SU-DHL-6 (cell line): ENCODE data around the gene KRT4.

Source experiments
- H2AFZ ChIP-seq: fragments of 200-600 bp; sonication (generic); 2 replicates; pipeline ENCODE4 v1.6.1; 2014; ENCODE audit warnings: low read depth, mild to moderate bottlenecking, moderate library complexity, mixed read lengths, antibody characterized with exemption, low read length; ENCODE audit not compliant: severe bottlenecking
- H3F3A ChIP-seq: fragments of 200-600 bp; shearing (Covaris generic); 2 replicates; pipeline ENCODE4 v1.6.0; 2016; ENCODE audit warnings: antibody characterized with exemption, mild to moderate bottlenecking; ENCODE audit not compliant: insufficient read depth
- H3K27ac ChIP-seq: fragments of 200-600 bp; sonication (generic); 2 replicates; pipeline ENCODE4 v1.5.1; 2016; ENCODE audit warnings: low read depth, mild to moderate bottlenecking, low read length, moderate library complexity, mixed read lengths
- H3K27me3 ChIP-seq: fragments of 200-600 bp; sonication (generic), shearing (Covaris generic); 2 replicates; pipeline ENCODE4 v1.6.0; 2014; ENCODE audit warnings: mild to moderate bottlenecking, low read length
- H3K36me3 ChIP-seq: fragments of 200-600 bp; sonication (generic); 2 replicates; pipeline ENCODE4 v1.6.1; 2014; ENCODE audit warnings: mild to moderate bottlenecking, low read length, mixed read lengths
- H3K4me2 ChIP-seq: fragments of 300-600, 200-600 bp; shearing (Covaris generic), sonication (generic); 2 replicates; pipeline ENCODE4 v1.6.0; 2014; ENCODE audit warnings: low read length, low read depth, mild to moderate bottlenecking; ENCODE audit not compliant: poor library complexity, severe bottlenecking
- H3K4me3 ChIP-seq: fragments of 200-600 bp; sonication (generic); 2 replicates; pipeline ENCODE4 v1.5.1; 2014; ENCODE audit warnings: antibody characterized with exemption, low read length, mild to moderate bottlenecking, mixed read lengths; ENCODE audit not compliant: insufficient read depth, poor library complexity, severe bottlenecking
- H3K79me2 ChIP-seq: fragments of 200-600 bp; sonication (generic); 2 replicates; pipeline ENCODE4 v1.6.1; 2014; ENCODE audit warnings: mild to moderate bottlenecking, low read length, moderate library complexity; ENCODE audit not compliant: insufficient read depth
- H3K9ac ChIP-seq: fragments of 200-600 bp; sonication (generic); 2 replicates; pipeline ENCODE4 v1.7.0; 2014; ENCODE audit warnings: mild to moderate bottlenecking, low read length
- H3K9me2 ChIP-seq: fragments of 200-600 bp; sonication (generic); replicated peaks from 2 replicates; pipeline ENCODE4 v1.6.1; 2014; ENCODE audit warnings: low read length; ENCODE audit not compliant: insufficient read depth
- H3K9me3 ChIP-seq: fragments of 200-600 bp; sonication (generic); 2 replicates; pipeline ENCODE4 v1.6.1; 2014; ENCODE audit warnings: low read length, mixed read lengths; ENCODE audit not compliant: insufficient read depth
- H4K20me1 ChIP-seq: fragments of 200-600 bp; sonication (generic); 2 replicates; pipeline ENCODE4 v1.6.1; 2014; ENCODE audit warnings: low read depth, mild to moderate bottlenecking, antibody characterized with exemption, low read length, moderate library complexity, mixed read lengths
- EZH2phosphoT487 ChIP-seq: fragments of 200-600 bp; sonication (generic), shearing (Covaris generic); conservative IDR thresholded peaks from 2 replicates; pipeline ENCODE4 v1.6.1; 2018; ENCODE audit warnings: mild to moderate bottlenecking, antibody characterized with exemption, low read length, moderate library complexity, mixed read lengths
- TF ChIP-seq, protein P1 (sequence below): fragments of 200-600 bp; sonication (generic); IDR thresholded peaks from one replicate; pipeline ENCODE4 v1.5.1; 2017; ENCODE audit warnings: antibody characterized with exemption, mild to moderate bottlenecking, low read length, moderate library complexity; ENCODE audit not compliant: insufficient read depth, poor library complexity, severe bottlenecking

The KRT4 gene

DNA sequence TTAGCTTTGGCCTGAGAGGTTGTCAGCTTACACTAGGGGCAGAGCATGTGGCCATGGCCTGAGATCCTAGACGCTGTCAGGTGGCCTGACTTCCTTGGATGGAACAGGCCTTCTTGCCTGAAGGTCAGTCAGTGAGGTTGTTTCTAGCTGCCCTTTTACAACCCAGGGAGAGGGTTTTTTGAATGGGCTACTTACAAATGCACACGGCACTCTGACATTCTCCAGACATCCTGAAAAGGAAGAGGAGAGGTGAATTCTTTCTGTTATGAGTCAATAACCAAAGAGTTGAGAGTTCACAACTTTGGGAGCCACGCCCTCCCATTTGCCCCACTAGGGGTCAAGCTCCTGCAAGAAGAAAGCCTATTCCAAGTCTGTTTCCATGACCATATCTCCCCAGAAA is 44.6 kb downstream of the KRT4 start:
- no peak overlapping the region for H2AFZ ChIP-seq
- no peak overlapping the region for H3K27ac ChIP-seq
- H3K4me3 ChIP-seq: no peak overlapping the region
- no peaks in the 10 kb centered on the region for H3K27me3 ChIP-seq
- no peaks in the 10 kb centered on the region for H3K9me2 ChIP-seq
- no peaks in the 10 kb centered on the region for H4K20me1 ChIP-seq
- no peaks in the 10 kb centered on the region for H3K36me3 ChIP-seq
- no peaks in the 10 kb centered on the region for H3F3A ChIP-seq
- no peak overlapping the region for H3K9ac ChIP-seq
- no peaks in the 10 kb centered on the region for H3K9me3 ChIP-seq
- H3K79me2 ChIP-seq: no peaks in the 10 kb centered on the region
- no peak overlapping the region for H3K4me2 ChIP-seq
- TF ChIP-seq, protein P1, sequence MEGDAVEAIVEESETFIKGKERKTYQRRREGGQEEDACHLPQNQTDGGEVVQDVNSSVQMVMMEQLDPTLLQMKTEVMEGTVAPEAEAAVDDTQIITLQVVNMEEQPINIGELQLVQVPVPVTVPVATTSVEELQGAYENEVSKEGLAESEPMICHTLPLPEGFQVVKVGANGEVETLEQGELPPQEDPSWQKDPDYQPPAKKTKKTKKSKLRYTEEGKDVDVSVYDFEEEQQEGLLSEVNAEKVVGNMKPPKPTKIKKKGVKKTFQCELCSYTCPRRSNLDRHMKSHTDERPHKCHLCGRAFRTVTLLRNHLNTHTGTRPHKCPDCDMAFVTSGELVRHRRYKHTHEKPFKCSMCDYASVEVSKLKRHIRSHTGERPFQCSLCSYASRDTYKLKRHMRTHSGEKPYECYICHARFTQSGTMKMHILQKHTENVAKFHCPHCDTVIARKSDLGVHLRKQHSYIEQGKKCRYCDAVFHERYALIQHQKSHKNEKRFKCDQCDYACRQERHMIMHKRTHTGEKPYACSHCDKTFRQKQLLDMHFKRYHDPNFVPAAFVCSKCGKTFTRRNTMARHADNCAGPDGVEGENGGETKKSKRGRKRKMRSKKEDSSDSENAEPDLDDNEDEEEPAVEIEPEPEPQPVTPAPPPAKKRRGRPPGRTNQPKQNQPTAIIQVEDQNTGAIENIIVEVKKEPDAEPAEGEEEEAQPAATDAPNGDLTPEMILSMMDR: no peak
- no peak for TF ChIP-seq EZH2phosphoT487

DNA sequence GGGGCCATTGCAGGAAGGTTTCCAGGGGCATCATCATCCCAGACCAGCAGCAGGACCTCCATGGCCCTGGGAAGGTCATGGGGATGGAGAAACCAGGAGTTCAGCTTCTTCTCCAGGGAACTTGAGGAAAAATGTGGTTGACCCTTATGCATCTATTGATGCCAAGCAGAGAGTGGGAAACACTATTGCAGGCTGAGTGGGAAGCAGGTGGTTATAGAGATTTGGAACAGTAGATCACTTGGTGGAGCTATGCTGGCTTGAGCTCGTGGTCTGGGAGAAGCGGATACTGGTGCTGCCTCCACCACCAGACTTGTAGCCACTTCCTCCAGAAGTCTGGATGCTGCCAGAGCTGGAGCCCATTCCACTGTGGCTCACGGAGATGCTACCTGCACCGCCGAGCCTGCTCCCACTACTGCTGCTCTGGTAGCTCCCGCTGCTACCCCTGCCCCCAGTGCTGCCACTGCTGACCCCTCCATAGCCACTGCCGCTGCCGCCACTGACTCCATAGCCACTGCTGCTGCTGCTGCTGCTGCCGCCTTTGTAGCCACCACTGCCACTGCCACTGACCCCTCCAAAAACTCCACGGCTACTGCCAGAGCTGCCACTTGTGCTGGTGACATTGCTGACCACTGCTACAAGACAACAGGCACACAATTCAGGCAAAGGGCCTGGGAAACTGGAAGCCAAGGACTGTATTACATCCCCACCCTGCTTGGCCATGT is 45.3 kb downstream of the KRT4 start:
- no peaks in the 10 kb centered on the region for H3K36me3 ChIP-seq
- H3K4me3 ChIP-seq: no peak overlapping the region
- no peak overlapping the region for H3K27ac ChIP-seq
- H3K79me2 ChIP-seq: no peaks in the 10 kb centered on the region
- H3K9me3 ChIP-seq: no peaks in the 10 kb centered on the region
- H4K20me1 ChIP-seq: no peaks in the 10 kb centered on the region
- H3K27me3 ChIP-seq: no peaks in the 10 kb centered on the region
- no peak overlapping the region for H3K9ac ChIP-seq
- TF ChIP-seq EZH2phosphoT487: no peak
- TF ChIP-seq, protein P1: no peak
- H3K9me2 ChIP-seq: no peaks in the 10 kb centered on the region
- H3F3A ChIP-seq: no peaks in the 10 kb centered on the region
- H3K4me2 ChIP-seq: no peak overlapping the region
- H2AFZ ChIP-seq: no peak overlapping the region

DNA sequence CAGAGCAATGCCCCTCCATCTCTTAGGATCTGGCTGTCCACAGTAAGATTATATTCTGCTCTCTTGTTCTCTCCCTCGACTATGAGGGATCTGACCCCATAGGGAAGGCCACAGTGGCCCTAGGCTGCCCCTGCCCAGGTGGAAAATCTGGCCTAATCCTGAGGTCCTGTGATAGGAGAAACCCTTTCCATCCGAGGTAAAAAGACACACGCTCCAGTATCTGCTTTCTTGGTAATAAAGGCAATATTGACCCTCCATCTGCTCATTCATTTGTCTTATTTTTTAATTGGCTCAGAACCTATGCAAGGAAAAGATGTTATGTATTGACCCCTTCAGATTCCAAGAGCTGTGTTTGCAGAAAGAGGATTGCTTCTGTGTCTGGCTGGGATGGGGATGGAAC is 46.5 kb downstream of the KRT4 start:
- Histone ChIP-seq H3K27me3 (no peaks in the 10 kb centered on the region), H3K36me3 (no peaks in the 10 kb centered on the region), H3K27ac (no peak overlapping the region), H4K20me1 (no peaks in the 10 kb centered on the region), H2AFZ (no peak overlapping the region), H3K9ac (no peak overlapping the region), H3K9me3 (no peaks in the 10 kb centered on the region), H3K79me2 (no peaks in the 10 kb centered on the region), H3F3A (no peaks in the 10 kb centered on the region), H3K4me3 (no peak overlapping the region), H3K9me2 (no peaks in the 10 kb centered on the region), H3K4me2 (no peak overlapping the region)
- no peak for TF ChIP-seq EZH2phosphoT487
- TF ChIP-seq, protein P1: no peak
